Muscle of leg (tissue), 11 donors: Measurements from ENCODE around the gene LPP. TPM values are rescaled to one million over a fixed set of nuclear protein-coding genes. Genes with fewer than 3 reads are reported as not detected.

Experiments
- DNase-seq: peaks from one replicate; pipeline ENCODE4 v3.0.0; 2013
- H3K27ac ChIP-seq: one replicate; pipeline ENCODE4 v1.5.1; 2013; ENCODE audit warnings: mild to moderate bottlenecking, low read length, control low read depth
- H3K27me3 ChIP-seq: one replicate; pipeline ENCODE4 v1.6.1; 2013; ENCODE audit warnings: low read length; ENCODE audit not compliant: control insufficient read depth, insufficient read depth
- H3K36me3 ChIP-seq: one replicate; pipeline ENCODE4 v1.6.1; 2013; ENCODE audit warnings: low read length; ENCODE audit not compliant: control insufficient read depth, insufficient read depth
- H3K4me1 ChIP-seq: one replicate; pipeline ENCODE4 v1.6.1; 2013; ENCODE audit warnings: low read length; ENCODE audit not compliant: control insufficient read depth, insufficient read depth
- H3K4me3 ChIP-seq: one replicate; pipeline ENCODE4 v1.5.1; 2013; ENCODE audit warnings: low read length, control low read depth
- H3K9me3 ChIP-seq: replicated peaks from 2 replicates; pipeline ENCODE4 v1.6.1; 2013; ENCODE audit warnings: low read depth, low read length; ENCODE audit not compliant: control insufficient read depth
- WGBS: methylation state at CpG from one replicate; pipeline ENCODE4 v1.1.5; 2013; ENCODE audit warnings: missing lambda C conversion rate; ENCODE audit not compliant: insufficient coverage; 5-methylcytosine and 5-hydroxymethylcytosine counted together
- polyA plus RNA-seq, 8 donors: library from polyadenylated mRNA; unstranded; fragments of 120-200 nt; gene quantifications; one replicate each; pipeline versions ENCODE4 v1.2.1 to v1.2.3, GENCODE V29; 2013; ENCODE audit warnings: inconsistent platforms in 1 of 8, low replicate concordance in 1 of 8; ENCODE audit not compliant: insufficient read length in 8 of 8, insufficient read depth in 1 of 8
- total RNA-seq: library from RNA; stranded (reverse); fragments of 120-200 nt; gene quantifications from one replicate; pipeline ENCODE4 v1.2.4, GENCODE V29; 2013

Gene LPP
- total and polyA plus RNA-seq, 9 donors = 8.9 to 24.3 (median 13.5) TPM

DNA sequence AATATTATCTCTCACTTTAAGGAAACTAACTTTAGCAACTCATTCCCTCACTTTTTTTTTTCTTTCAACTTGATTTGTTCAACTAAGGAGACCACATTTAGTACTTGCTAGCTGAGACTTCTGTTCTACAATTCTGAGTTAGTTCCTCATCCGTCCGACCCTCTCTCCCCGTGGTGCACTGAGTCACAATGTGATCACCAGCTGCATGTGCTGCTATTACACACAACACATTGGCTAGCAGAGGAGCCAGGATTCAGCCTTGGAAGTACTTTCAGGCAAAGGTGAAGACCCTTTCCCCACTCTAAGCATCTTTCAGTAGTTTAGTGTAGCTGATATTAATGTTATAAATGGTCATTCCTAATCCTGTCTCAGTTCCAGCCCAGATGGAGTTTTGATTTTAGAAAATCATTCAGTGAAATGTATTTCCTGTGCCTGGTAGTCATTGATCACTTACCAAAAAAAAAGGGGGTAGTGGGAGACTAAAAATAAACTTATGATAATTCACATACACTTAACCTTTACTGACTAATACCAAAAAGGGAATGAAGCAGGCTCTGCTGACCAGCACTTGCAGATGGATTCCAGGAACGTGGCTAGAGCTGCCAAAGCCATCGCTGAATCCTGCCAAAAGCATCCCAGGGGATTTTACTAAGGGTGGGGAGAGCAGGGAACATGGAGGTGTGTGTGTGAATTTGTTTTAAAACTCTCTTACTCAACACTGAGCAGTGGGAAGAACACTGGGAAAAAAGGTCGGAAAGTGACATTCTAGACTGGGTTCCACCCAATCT is 424.8 kb downstream of the LPP start:
- H3K27ac ChIP-seq = peak overlapping the region; percentile 69
- peaks cover 11% of the 10 kb centered on the region for H3K4me1 ChIP-seq
- H3K36me3 ChIP-seq = no peaks in the 10 kb centered on the region
- H3K9me3 ChIP-seq = no peaks in the 10 kb centered on the region
- peak; percentile 95 for DNase-seq
- WGBS = 15% methylated on average over 5 of the region's 6 CpGs
- no peaks in the 10 kb centered on the region for H3K27me3 ChIP-seq
- no peak overlapping the region for H3K4me3 ChIP-seq

DNA sequence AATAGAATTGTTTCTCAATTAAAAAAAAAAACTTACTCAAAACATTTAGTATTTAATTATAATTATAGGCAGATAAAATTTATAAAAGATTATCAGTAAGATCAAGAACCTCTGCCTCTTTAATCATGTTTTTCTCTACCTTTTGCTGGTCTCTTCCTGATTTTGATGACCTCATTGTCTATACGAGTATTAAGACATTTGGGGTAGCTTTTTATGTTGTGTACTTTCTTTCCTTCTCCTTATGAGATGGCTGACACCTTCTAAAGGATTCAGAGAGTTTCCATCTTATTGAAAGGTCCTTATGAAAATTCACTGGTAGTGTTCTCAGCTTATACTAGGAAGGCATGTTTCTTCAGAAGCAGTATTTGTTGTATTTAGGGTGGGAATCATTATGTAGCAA is 426.3 kb downstream of the LPP start:
- Histone ChIP-seq H3K27ac (no peak overlapping the region), H3K27me3 (no peaks in the 10 kb centered on the region), H3K9me3 (no peaks in the 10 kb centered on the region), H3K36me3 (no peaks in the 10 kb centered on the region), H3K4me3 (no peak overlapping the region), H3K4me1 (peaks cover 8% of the 10 kb centered on the region)
- no CpG with 5 or more reads among the region's 1 CpG for WGBS
- DNase-seq = no peak

DNA sequence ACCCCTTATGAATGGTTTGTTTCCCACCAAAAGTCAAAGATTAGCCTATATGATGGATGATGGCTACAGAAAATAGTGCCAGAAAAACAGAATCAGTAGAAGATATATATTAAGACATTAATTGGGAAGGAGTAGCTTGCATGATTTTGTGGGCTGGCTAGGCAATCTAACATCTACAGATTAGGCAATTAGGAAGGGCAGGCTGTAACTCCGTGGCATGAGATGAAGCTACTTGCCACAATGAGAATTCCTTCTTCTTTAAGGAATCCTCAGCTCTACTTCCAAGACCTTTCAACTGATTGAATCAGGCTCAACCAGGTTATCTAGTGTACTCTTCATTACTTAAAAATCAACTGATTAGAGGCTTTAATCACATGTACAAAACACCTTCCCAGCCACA is 426.7 kb downstream of the LPP start:
- Histone ChIP-seq H3K36me3 (no peaks in the 10 kb centered on the region), H3K4me1 (peaks cover 8% of the 10 kb centered on the region), H3K27me3 (no peaks in the 10 kb centered on the region), H3K9me3 (no peaks in the 10 kb centered on the region), H3K27ac (no peak overlapping the region), H3K4me3 (no peak overlapping the region)
- 83% methylated on average over 1 of the region's 1 CpG for WGBS
- no peak for DNase-seq

DNA sequence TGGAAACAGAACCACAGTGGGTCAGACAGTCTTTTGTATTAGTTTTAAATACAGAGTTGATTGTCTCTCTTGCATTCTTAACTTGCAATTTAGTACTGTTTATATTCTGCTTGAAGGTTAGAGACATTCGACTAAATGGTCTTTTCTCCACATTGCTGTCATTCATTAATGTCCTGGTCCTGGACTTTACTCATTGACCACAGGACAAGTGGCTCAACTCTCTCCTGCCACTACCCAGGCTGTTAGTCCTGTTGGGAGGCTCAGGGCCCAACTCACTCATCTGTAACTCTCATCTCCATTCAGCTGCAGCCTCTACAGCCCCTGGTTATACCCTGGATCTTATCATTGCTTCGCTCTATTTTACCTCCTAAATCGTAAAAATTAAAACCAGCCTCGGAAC is 427.4 kb downstream of the LPP start:
- Histone ChIP-seq H3K36me3 (no peaks in the 10 kb centered on the region), H3K27me3 (no peaks in the 10 kb centered on the region), H3K4me3 (no peak overlapping the region), H3K4me1 (peaks cover 8% of the 10 kb centered on the region), H3K27ac (no peak overlapping the region), H3K9me3 (no peaks in the 10 kb centered on the region)
- no peak for DNase-seq
- 91% methylated on average over 4 of the region's 4 CpGs for WGBS

DNA sequence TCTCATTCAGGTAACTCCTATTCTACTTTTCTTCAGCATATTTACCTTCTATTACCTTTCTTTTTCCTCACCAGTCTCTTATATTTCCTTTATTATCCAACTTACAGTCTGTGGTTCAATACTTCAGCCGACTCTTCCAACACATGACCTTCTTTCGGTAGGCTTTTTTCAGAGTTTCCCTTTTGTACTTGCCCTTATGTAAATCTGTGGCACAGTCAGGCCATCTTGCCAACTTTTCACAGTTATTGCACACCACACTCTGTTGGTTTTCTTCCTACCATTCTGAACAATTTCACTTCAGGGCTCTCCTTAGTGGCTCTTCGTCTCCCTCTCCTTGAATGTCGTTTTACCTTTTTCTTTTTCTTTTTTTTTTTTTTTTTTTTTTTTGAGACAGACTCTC is 427.8 kb downstream of the LPP start:
- no peak for DNase-seq
- Histone ChIP-seq H3K9me3 (no peaks in the 10 kb centered on the region), H3K27me3 (no peaks in the 10 kb centered on the region), H3K4me3 (no peak overlapping the region), H3K36me3 (no peaks in the 10 kb centered on the region), H3K4me1 (peaks cover 8% of the 10 kb centered on the region), H3K27ac (no peak overlapping the region)
- WGBS = 71% methylated on average over 4 of the region's 4 CpGs

DNA sequence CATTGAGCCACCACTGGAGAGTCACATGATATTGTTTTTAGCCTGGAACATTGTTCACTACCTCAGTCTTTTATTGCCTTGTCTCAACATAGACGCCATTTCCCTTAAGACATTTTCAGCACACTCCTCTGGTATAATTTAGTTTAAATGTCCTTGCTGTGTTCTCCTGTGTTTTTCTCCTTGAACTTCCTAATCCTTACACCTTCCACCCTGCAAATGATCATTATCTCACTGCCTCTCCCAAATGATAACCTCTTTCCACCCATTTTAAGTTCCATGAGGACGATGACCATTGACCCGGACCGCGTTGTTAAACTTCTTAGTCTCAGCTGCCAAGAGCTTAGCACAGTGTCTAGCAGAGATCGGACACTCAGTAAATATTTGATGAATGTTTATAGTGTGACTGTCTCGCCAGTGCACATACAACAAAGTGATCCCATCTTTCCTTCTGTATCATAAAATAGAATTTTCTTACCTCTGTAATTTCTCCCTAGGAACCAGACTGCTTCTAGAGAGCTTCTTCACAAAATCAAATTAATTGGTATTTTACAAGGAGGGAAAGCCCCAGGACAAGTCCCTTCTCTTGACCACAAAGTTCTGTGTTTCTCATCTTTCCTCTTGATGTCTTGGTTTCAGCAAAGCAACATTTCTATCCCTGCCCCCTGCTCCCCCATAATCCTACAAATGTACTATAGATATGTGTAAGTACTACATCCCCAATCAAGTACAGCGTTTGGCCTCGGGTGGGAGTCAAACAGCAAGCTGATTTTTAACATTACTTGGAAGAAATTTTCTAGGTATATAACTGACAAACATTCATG is 429.6 kb downstream of the LPP start:
- H3K9me3 ChIP-seq = no peaks in the 10 kb centered on the region
- no peaks in the 10 kb centered on the region for H3K36me3 ChIP-seq
- no peak for DNase-seq
- peaks cover 8% of the 10 kb centered on the region for H3K4me1 ChIP-seq
- H3K27ac ChIP-seq = no peak overlapping the region
- no peak overlapping the region for H3K4me3 ChIP-seq
- H3K27me3 ChIP-seq = no peaks in the 10 kb centered on the region
- no CpG with 5 or more reads among the region's 9 CpGs for WGBS

DNA sequence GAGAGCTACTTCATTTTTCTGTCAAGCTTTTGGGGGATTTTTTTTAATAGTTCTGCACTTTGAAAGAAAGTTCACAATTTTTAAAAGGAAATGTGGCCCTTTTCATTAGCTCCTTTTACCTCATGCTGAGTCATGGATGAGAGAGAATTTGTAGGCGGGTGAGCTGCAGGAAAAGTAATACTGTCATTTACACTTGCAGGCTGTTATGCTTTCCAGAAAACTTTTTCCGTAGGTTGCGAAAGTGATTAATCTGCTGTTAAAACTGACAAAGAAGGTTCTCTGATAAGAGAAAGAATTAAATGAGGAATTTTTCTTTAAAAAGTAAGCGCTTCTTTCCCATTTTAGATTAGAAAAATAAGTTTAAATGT is 430.2 kb downstream of the LPP start:
- Histone ChIP-seq H3K27ac (no peak overlapping the region), H3K4me3 (no peak overlapping the region), H3K4me1 (peaks cover 4% of the 10 kb centered on the region), H3K27me3 (no peaks in the 10 kb centered on the region), H3K36me3 (no peaks in the 10 kb centered on the region), H3K9me3 (no peaks in the 10 kb centered on the region)
- DNase-seq = peak; percentile 55
- WGBS = 60% methylated on average over 1 of the region's 4 CpGs

DNA sequence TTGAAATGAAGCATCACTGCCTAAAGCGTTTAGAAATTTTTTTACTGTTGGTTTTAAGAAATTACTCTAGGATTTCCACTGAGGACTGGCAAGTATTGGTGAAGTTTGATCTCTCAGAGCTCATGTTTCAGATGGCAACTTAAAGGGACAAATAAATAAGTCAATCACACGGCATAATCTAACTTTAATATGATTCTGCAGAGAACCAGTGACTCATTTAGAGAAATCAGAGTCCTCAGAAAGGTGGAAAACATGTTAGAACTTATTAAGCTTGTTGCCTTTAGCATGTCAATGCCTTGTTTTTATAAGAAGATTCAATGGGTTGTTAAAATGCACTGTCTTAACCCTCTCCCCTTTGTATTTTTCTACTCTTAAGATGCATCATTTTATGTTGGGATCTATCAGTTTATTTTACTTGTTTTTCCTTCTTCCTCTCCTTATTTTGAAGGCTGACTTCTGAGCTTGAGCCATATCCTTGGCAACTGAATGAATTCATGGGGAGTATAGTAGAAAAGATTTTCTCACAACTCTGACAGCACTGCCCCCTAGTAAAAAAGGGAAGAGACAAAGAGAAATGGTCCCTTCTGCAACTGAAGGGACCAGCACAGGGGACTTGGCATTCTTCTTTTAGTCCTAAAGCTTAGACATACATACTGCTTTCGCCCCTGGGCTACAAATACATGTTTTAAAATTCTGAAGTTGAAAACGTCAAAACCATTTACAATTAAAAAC is 431.2 kb downstream of the LPP start:
- no peak overlapping the region for H3K4me3 ChIP-seq
- H3K4me1 ChIP-seq = peaks cover 2% of the 10 kb centered on the region
- no peak for DNase-seq
- no CpG with 5 or more reads among the region's 4 CpGs for WGBS
- H3K36me3 ChIP-seq = no peaks in the 10 kb centered on the region
- H3K9me3 ChIP-seq = no peaks in the 10 kb centered on the region
- no peak overlapping the region for H3K27ac ChIP-seq
- no peaks in the 10 kb centered on the region for H3K27me3 ChIP-seq

DNA sequence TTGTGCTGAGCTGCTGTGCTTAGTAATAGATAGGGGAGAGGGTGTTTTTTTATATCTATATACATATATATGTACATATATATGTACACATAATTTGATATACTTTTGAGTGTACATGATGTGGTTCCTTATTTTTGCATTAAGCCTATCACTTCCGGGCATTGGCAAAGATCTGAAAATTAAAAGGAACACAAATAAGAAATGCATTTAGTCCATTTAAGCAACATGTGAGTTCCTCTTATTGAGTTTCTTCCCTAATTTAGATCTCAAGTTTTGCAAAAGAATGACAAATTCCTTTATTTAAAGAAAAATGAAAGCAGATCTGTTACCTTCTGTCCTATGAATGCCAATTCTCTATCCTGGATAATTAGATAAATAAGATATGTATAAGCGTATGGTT is 435.1 kb downstream of the LPP start:
- peak; percentile 44 for DNase-seq
- Histone ChIP-seq H3K27me3 (no peaks in the 10 kb centered on the region), H3K36me3 (no peaks in the 10 kb centered on the region), H3K27ac (no peak overlapping the region), H3K9me3 (no peaks in the 10 kb centered on the region), H3K4me3 (no peak overlapping the region), H3K4me1 (no peaks in the 10 kb centered on the region)
- WGBS = no CpG with 5 or more reads among the region's 2 CpGs

DNA sequence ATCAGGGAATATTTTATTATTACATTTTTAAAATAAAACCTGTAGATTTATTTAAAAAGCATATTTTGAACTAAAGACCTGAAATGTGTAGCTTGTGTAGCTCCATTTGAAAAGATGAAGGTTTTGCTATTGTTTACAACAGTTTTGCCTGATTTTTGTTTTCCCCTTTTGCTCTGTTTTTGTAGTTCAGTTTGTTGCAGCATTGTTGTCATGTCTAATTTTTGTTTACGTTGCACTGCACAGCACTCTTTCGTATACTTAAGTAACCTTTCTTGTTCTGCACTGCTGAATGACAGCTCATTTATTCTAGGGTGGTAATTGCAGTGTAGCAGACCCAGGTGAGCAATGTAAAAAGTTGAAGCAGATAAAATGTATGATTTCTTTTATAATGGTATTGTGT is 435.8 kb downstream of the LPP start:
- no peak for DNase-seq
- Histone ChIP-seq H3K27me3 (no peaks in the 10 kb centered on the region), H3K27ac (no peak overlapping the region), H3K4me1 (no peaks in the 10 kb centered on the region), H3K9me3 (no peaks in the 10 kb centered on the region), H3K4me3 (no peak overlapping the region), H3K36me3 (no peaks in the 10 kb centered on the region)
- no CpG with 5 or more reads among the region's 2 CpGs for WGBS
